Body of pancreas (tissue), 4 donors: ENCODE measurements around the gene WDR18.

Source experiments
- POLR2A ChIP-seq, 3 donors: fragments of 450-650 bp; IDR thresholded peaks; one replicate each; pipeline ENCODE4 v1.6.1; 2016; ENCODE audit warnings: antibody characterized with exemption in 3 of 3, mild to moderate bottlenecking in 2 of 3
- TF ChIP-seq, protein P1 (sequence below), 7 experiments: fragments of 450-650 bp in 4 of 7; fragments of 200-600 bp in 3 of 7; sonication (generic) in 3 of 7; IDR thresholded peaks; one replicate each; pipeline ENCODE4 v1.5.1; 2016 to 2019; ENCODE audit warnings: antibody characterized with exemption in 7 of 7

DNA sequence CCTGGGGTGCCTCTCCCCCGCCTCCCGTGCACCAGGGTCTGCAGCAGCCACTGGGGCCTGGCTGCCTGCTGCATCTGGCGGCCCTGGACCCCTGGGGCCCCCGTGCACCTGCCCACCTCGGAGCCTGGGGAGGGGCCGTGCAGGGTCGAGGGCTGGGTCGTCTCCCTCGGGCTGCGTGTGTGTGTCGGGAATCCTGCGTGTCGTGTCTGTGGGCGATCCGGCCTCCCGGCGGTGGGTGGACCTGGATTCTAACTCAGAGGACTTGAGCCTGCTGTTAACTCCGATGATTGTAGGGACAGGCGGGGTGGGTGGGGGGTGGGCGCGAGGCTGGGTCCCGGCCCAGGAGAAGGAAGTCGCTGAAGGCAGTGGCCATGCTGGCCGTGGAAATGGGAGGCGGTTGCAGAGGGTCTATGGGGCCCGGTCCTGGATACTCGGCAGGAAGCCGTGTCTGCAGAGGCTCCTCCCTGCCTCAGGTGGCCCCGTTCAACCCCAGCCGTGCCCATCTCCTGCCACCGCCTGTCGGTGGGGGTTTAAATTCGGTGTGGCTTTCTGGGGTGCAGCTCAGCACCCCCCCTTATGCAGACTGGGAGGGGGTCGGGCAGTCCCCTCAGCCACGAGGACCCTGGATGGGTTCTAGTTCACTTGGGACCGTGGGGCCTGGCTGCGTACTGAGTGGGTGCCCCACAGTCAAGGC is 9.4 kb upstream of the WDR18 start:
- TF ChIP-seq POLR2A (IDR thresholded peaks at IDR 0.05): no peak
- TF ChIP-seq, protein P1, sequence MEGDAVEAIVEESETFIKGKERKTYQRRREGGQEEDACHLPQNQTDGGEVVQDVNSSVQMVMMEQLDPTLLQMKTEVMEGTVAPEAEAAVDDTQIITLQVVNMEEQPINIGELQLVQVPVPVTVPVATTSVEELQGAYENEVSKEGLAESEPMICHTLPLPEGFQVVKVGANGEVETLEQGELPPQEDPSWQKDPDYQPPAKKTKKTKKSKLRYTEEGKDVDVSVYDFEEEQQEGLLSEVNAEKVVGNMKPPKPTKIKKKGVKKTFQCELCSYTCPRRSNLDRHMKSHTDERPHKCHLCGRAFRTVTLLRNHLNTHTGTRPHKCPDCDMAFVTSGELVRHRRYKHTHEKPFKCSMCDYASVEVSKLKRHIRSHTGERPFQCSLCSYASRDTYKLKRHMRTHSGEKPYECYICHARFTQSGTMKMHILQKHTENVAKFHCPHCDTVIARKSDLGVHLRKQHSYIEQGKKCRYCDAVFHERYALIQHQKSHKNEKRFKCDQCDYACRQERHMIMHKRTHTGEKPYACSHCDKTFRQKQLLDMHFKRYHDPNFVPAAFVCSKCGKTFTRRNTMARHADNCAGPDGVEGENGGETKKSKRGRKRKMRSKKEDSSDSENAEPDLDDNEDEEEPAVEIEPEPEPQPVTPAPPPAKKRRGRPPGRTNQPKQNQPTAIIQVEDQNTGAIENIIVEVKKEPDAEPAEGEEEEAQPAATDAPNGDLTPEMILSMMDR (IDR thresholded peaks at IDR 0.05): no peak
